ENCODE results near the gene AICDA.
"Not testable (repeated sequence)": the region's sequence is repeated elsewhere in the genome, so short reads cannot be mapped to it uniquely, and the experiment has no call there.

The AICDA gene

GRCh38 chr12:8590842-8591545 is 21.7 kb downstream of the AICDA start:
- TF ChIP-seq, protein P1, sequence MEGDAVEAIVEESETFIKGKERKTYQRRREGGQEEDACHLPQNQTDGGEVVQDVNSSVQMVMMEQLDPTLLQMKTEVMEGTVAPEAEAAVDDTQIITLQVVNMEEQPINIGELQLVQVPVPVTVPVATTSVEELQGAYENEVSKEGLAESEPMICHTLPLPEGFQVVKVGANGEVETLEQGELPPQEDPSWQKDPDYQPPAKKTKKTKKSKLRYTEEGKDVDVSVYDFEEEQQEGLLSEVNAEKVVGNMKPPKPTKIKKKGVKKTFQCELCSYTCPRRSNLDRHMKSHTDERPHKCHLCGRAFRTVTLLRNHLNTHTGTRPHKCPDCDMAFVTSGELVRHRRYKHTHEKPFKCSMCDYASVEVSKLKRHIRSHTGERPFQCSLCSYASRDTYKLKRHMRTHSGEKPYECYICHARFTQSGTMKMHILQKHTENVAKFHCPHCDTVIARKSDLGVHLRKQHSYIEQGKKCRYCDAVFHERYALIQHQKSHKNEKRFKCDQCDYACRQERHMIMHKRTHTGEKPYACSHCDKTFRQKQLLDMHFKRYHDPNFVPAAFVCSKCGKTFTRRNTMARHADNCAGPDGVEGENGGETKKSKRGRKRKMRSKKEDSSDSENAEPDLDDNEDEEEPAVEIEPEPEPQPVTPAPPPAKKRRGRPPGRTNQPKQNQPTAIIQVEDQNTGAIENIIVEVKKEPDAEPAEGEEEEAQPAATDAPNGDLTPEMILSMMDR (IDR thresholded peaks at IDR 0.05; ENCODE audit: low read depth, low read length) = no peak
- H3K4me3 ChIP-seq (ENCODE audit: low read depth, low read length) = no peak overlapping the region

DNA sequence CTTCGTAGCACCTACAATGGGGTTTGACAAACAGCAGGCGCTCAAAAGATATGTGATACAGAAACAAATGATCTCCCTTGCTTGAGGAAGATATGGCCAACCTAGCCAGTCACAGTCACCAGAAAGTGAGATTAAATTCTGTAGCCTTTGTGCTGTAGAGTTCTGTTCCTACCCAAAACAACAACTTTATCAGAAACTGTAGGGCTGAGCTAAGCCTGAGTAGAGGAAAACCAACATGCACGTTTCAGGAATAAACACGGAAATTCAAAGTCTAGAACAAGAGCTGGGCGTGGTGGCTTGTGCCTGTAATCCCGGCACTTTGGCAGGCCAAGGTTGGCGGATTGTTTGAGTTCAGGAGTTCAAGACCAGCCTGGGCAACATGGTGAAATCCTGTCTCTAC is 23.0 kb downstream of the AICDA start:
- no peak overlapping the region for H3K4me3 ChIP-seq (ENCODE audit: low read depth, low read length)
- TF ChIP-seq, protein P1 (IDR thresholded peaks at IDR 0.05; ENCODE audit: low read depth, low read length) = no peak

GRCh38 chr12:8584478-8584877 is 28.2 kb downstream of the AICDA start:
- not testable (repeated sequence) for H3K4me3 ChIP-seq (ENCODE audit: low read depth, low read length)

DNA sequence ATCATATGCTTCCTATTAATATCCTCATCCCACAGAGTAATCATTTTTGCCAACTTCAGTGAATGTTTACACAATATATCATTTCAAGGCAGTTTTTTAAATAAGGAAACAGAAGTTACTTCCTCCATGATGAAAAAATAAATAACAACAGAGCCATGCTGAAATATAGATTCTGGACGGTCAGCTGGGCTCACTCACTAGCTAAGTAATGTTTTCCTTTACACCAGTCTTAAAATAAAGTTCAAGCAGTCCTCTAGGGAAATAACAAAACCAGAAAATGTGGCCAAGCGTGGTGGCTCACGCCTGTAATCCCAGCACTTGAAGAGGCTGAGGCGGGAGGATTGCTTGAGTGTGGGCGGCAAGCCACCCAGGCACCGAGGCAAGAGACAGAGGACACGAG is 28.7 kb downstream of the AICDA start:
- no peak overlapping the region for H3K4me3 ChIP-seq (ENCODE audit: low read depth, low read length)

DNA sequence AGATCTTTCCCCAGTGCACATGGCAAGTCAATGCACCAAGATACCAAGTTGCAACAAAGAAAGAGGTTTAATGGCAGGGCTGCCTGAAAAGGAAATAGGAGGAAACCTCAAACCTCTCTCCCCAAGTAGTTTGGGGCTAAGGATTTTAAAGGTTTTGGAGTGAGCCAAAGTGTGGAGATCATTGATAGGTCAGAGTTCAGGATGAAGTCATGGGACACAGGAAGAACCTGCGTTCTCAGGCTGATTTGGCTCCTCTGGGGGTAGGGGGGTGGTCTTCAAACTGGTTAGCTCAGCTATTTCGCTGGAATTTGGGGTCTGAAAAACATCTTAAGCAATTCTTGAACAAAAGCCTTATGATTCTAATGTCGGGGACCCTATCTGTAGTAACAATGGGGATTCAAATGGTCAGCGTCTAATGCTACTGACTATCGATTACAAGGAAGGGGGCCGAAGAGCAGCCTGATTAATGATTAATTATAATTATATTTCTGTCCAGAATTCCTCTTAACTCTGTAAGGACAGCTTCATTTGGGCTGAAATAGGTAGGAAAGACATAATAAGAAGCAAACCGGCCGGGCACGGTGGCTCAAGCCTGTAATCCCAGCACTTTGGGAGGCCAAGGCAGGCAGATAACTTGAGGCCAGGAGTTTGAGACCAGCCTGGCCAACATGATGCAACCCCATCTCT is 31.4 kb downstream of the AICDA start:
- H3K4me3 ChIP-seq (ENCODE audit: low read depth, low read length) = no peak overlapping the region
- TF ChIP-seq, protein P1 (IDR thresholded peaks at IDR 0.05; ENCODE audit: low read depth, low read length) = no peak

More for the DNA sequence above, 28.7 kb downstream of the AICDA start:
- TF ChIP-seq, protein P1 (IDR thresholded peaks at IDR 0.05; ENCODE audit: low read depth, low read length) = no peak

- H3K4me3 ChIP-seq (ENCODE audit: low read depth, low read length) = no peak overlapping the region
- TF ChIP-seq, protein P1 (IDR thresholded peaks at IDR 0.05; ENCODE audit: low read depth, low read length) = no peak
These were observed 34.8 kb downstream of the AICDA start for GRCh38 chr12:8577879-8578278.

- TF ChIP-seq, protein P1 (IDR thresholded peaks at IDR 0.05; ENCODE audit: low read depth, low read length) = no peak
These were observed 40.2 kb downstream of the AICDA start for GRCh38 chr12:8572507-8572906.

More at GRCh38 chr12:8572507-8572906, 40.2 kb downstream of the AICDA start:
- no peak overlapping the region for H3K4me3 ChIP-seq (ENCODE audit: low read depth, low read length)

Measured in WI38 (cell line).